Measurements from ENCODE around the gene GATA2.
A peak's percentile ranks its signal among the peaks of the same experiment; 100 is the strongest.

Gene GATA2

GRCh38 chr3:128487813-128488635 lies 5.0 kb downstream of the GATA2 start:
- DNase-seq = peak; percentile 49

- no peak for DNase-seq
These were observed 5.5 kb downstream of the GATA2 start for GRCh38 chr3:128487538-128487812.

GRCh38 chr3:128486681-128487537 lies 6.1 kb downstream of the GATA2 start:
- DNase-seq = peak; percentile 39

- no peak for DNase-seq
These were observed 6.8 kb downstream of the GATA2 start for GRCh38 chr3:128486205-128486628.

GRCh38 chr3:128485282-128486204 lies 7.5 kb downstream of the GATA2 start:
- no peak for DNase-seq

GRCh38 chr3:128484404-128485281 lies 8.4 kb downstream of the GATA2 start:
- DNase-seq = no peak

GRCh38 chr3:128483657-128484403 lies 9.2 kb downstream of the GATA2 start:
- DNase-seq = no peak

GRCh38 chr3:128482666-128483656 lies 10.0 kb downstream of the GATA2 start:
- DNase-seq = no peak

GRCh38 chr3:128482175-128482574 lies 10.8 kb downstream of the GATA2 start:
- DNase-seq = no peak

- no peak for DNase-seq
These were observed 11.5 kb downstream of the GATA2 start for GRCh38 chr3:128481438-128481942.

- no peak for DNase-seq
These were observed 12.1 kb downstream of the GATA2 start for GRCh38 chr3:128480717-128481437.

GRCh38 chr3:128480278-128480677 lies 12.7 kb downstream of the GATA2 start:
- no peak for DNase-seq

- DNase-seq = no peak
These were observed 13.4 kb downstream of the GATA2 start for GRCh38 chr3:128479558-128480086.

GRCh38 chr3:128478576-128479506 lies 14.2 kb downstream of the GATA2 start:
- no peak for DNase-seq

GRCh38 chr3:128476659-128477058 lies 16.3 kb downstream of the GATA2 start:
- no peak for DNase-seq

- no peak for DNase-seq
These were observed 17.6 kb downstream of the GATA2 start for GRCh38 chr3:128475355-128475754.

- DNase-seq = no peak
These were observed 19.3 kb downstream of the GATA2 start for GRCh38 chr3:128473737-128474136.

GRCh38 chr3:128473180-128473519 lies 19.9 kb downstream of the GATA2 start:
- no peak for DNase-seq

All from activated CD4-positive, CD25-positive, alpha-beta regulatory T cell treated with anti-CD3 and anti-CD28 coated beads, Interleukin-2, amount 50 U/mL, for 72 hours (primary cell).